ENCODE results near the gene PMM1.
A peak's percentile ranks its signal among the peaks of the same experiment; 100 is the strongest.

PMM1 gene

DNA sequence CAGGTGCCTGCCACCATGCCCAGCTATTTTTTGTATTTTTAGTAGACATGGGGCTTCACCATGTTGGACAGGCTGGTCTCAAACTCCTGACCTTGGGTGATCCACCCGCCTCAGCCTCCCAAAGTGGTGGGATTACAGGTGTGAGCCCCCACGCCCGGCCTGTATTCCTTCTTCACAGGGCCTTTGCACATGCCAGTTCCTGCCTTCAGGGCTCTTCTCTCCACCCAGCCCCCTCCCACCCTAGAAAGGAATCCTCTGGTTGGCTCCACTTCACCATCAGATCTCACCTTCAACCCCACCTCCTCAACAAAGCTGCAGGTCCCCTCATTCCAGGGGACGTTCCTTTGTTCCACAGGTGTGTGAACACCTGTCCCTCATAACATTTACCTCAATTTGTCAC, 47.4 kb downstream of the PMM1 start:
- Histone ChIP-seq H3K27me3 (ENCODE audit: insufficient read depth, poor library complexity, severe bottlenecking) (no peaks in the 10 kb centered on the region), H3K4me3 (replicated peaks; ENCODE audit: insufficient read depth, low read length) (peak overlapping the region; percentile 76), H3K27ac (replicated peaks) (no peak overlapping the region)
- no peak for DNase-seq (ENCODE audit: low read depth in 1 of 2, low spot score in 1 of 2)
- TF ChIP-seq, protein P1, sequence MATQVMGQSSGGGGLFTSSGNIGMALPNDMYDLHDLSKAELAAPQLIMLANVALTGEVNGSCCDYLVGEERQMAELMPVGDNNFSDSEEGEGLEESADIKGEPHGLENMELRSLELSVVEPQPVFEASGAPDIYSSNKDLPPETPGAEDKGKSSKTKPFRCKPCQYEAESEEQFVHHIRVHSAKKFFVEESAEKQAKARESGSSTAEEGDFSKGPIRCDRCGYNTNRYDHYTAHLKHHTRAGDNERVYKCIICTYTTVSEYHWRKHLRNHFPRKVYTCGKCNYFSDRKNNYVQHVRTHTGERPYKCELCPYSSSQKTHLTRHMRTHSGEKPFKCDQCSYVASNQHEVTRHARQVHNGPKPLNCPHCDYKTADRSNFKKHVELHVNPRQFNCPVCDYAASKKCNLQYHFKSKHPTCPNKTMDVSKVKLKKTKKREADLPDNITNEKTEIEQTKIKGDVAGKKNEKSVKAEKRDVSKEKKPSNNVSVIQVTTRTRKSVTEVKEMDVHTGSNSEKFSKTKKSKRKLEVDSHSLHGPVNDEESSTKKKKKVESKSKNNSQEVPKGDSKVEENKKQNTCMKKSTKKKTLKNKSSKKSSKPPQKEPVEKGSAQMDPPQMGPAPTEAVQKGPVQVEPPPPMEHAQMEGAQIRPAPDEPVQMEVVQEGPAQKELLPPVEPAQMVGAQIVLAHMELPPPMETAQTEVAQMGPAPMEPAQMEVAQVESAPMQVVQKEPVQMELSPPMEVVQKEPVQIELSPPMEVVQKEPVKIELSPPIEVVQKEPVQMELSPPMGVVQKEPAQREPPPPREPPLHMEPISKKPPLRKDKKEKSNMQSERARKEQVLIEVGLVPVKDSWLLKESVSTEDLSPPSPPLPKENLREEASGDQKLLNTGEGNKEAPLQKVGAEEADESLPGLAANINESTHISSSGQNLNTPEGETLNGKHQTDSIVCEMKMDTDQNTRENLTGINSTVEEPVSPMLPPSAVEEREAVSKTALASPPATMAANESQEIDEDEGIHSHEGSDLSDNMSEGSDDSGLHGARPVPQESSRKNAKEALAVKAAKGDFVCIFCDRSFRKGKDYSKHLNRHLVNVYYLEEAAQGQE (IDR thresholded peaks at IDR 0.05; ENCODE audit: insufficient replicate concordance, low read depth): no peak
- no peak for TF ChIP-seq GABPA (IDR thresholded peaks at IDR 0.05; ENCODE audit: low read depth)
- TF ChIP-seq SPI1 (IDR thresholded peaks at IDR 0.05; ENCODE audit: borderline replicate concordance, low read depth): no peak

DNA sequence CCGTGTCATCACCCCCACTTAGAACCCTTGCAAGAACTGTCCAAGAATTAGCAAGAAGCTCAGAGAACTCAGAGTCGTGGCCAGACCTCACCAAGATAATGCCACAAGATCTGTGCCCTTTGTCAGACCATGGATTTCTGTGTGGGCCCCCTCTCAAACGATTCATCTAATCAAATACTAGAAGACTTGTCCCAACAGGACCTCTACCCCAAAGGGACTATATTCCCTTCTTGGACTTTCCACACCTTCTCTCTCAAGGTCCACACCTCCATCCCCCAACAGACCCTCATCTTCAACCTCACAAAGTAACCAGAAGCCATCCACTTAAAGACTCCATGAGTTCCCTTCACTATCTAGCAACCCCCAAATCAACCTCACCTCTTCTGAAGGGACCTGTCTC, 48.2 kb downstream of the PMM1 start:
- TF ChIP-seq POLR2AphosphoS5 (IDR thresholded peaks at IDR 0.05; ENCODE audit: low read depth) (no peak), GABPA (IDR thresholded peaks at IDR 0.05; ENCODE audit: low read depth) (no peak), SPI1 (IDR thresholded peaks at IDR 0.05; ENCODE audit: borderline replicate concordance, low read depth) (no peak)
- TF ChIP-seq, protein P1 (IDR thresholded peaks at IDR 0.05; ENCODE audit: insufficient replicate concordance, low read depth): no peak
- TF ChIP-seq, protein P2, sequence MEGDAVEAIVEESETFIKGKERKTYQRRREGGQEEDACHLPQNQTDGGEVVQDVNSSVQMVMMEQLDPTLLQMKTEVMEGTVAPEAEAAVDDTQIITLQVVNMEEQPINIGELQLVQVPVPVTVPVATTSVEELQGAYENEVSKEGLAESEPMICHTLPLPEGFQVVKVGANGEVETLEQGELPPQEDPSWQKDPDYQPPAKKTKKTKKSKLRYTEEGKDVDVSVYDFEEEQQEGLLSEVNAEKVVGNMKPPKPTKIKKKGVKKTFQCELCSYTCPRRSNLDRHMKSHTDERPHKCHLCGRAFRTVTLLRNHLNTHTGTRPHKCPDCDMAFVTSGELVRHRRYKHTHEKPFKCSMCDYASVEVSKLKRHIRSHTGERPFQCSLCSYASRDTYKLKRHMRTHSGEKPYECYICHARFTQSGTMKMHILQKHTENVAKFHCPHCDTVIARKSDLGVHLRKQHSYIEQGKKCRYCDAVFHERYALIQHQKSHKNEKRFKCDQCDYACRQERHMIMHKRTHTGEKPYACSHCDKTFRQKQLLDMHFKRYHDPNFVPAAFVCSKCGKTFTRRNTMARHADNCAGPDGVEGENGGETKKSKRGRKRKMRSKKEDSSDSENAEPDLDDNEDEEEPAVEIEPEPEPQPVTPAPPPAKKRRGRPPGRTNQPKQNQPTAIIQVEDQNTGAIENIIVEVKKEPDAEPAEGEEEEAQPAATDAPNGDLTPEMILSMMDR (IDR thresholded peaks at IDR 0.05; ENCODE audit: insufficient read depth, low read length): no peak
- Histone ChIP-seq H3K27me3 (ENCODE audit: insufficient read depth, poor library complexity, severe bottlenecking) (no peaks in the 10 kb centered on the region), H3K27ac (replicated peaks) (no peak overlapping the region), H3K4me3 (replicated peaks; ENCODE audit: insufficient read depth, low read length) (no peak overlapping the region)
- no peak for DNase-seq (ENCODE audit: low read depth in 1 of 2, low spot score in 1 of 2)

DNA sequence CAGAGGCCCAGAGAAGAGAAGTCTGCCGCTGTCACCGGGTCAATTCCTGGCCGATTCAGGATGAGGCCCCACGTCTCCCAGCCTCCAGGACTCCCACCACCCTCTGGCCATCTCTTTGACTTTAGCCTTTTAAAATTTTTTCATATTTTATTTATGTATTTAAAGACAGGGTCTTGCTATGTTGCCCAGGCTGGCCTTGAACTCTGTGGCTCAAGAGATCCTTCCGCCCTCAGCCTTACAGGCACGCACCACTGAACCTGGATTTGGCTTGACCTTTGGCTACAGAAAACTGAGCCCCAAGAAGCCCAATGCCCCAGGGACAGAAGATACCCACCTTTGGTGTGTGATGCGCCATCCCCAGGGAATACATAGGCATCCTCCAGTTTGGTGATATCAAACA, 49.3 kb downstream of the PMM1 start:
- TF ChIP-seq SPI1 (IDR thresholded peaks at IDR 0.05; ENCODE audit: borderline replicate concordance, low read depth) (no peak), GABPA (IDR thresholded peaks at IDR 0.05; ENCODE audit: low read depth) (no peak), POLR2AphosphoS5 (IDR thresholded peaks at IDR 0.05; ENCODE audit: low read depth) (no peak)
- TF ChIP-seq, protein P2 (IDR thresholded peaks at IDR 0.05; ENCODE audit: insufficient read depth, low read length): no peak
- TF ChIP-seq, protein P1 (IDR thresholded peaks at IDR 0.05; ENCODE audit: insufficient replicate concordance, low read depth): no peak
- no peak overlapping the region for H3K4me3 ChIP-seq (replicated peaks; ENCODE audit: insufficient read depth, low read length)
- H3K27ac ChIP-seq (replicated peaks): no peak overlapping the region

DNA sequence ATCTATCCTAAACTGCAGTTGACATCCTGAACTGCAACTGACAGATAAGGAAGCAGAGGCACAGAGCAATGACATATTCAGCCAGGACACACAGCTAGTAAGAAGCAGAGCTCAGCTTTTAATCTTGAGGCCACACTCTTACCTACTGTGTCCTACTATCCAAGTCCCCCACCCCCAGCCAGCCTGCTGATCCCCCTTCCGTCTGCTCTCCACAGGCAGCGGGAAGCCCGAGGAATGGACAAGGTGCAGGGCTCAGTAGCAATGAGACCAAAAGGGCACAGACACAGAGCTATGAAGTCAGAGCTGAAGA, 49.7 kb downstream of the PMM1 start:
- H3K27ac ChIP-seq (replicated peaks): no peak overlapping the region
- TF ChIP-seq, protein P2 (IDR thresholded peaks at IDR 0.05; ENCODE audit: insufficient read depth, low read length): no peak
- no peak for TF ChIP-seq POLR2AphosphoS5 (IDR thresholded peaks at IDR 0.05; ENCODE audit: low read depth)
- TF ChIP-seq GABPA (IDR thresholded peaks at IDR 0.05; ENCODE audit: low read depth): no peak
- TF ChIP-seq SPI1 (IDR thresholded peaks at IDR 0.05; ENCODE audit: borderline replicate concordance, low read depth): no peak
- TF ChIP-seq, protein P1 (IDR thresholded peaks at IDR 0.05; ENCODE audit: insufficient replicate concordance, low read depth): no peak

More for the DNA sequence above, 49.3 kb downstream of the PMM1 start:
- no peaks in the 10 kb centered on the region for H3K27me3 ChIP-seq (ENCODE audit: insufficient read depth, poor library complexity, severe bottlenecking)
- DNase-seq (ENCODE audit: low read depth in 1 of 2, low spot score in 1 of 2): no peak

More for the DNA sequence above, 49.7 kb downstream of the PMM1 start:
- Histone ChIP-seq H3K4me3 (replicated peaks; ENCODE audit: insufficient read depth, low read length) (no peak overlapping the region), H3K27me3 (ENCODE audit: insufficient read depth, poor library complexity, severe bottlenecking) (no peaks in the 10 kb centered on the region)
- no peak for DNase-seq (ENCODE audit: low read depth in 1 of 2, low spot score in 1 of 2)
